Lower lobe of right lung (tissue), 2 donors: ENCODE results near the gene GREM1. TPM values are rescaled to one million over a fixed set of nuclear protein-coding genes. Genes with fewer than 3 reads are reported as not detected.

Experiments
- ATAC-seq, 2 donors: fragments of 200-7000 bp; cut with Tn5 transposase; one replicate each; pipeline ENCODE4 v1.9.1; 2020 to 2022; ENCODE audit warnings: mild to moderate bottlenecking in 2 of 2, moderate library complexity in 2 of 2
- DNase-seq: peaks from one replicate; pipeline ENCODE4 v3.0.0-alpha.2; 2020
- H3K27ac ChIP-seq: fragments of 200-600 bp; one replicate; pipeline ENCODE4 v1.8.0; 2022
- H3K27me3 ChIP-seq: fragments of 200-600 bp; one replicate; pipeline ENCODE4 v1.8.0; 2022; ENCODE audit warnings: low read depth
- H3K36me3 ChIP-seq: fragments of 200-600 bp; one replicate; pipeline ENCODE4 v1.8.0; 2022; ENCODE audit warnings: mild to moderate bottlenecking
- H3K4me1 ChIP-seq: fragments of 200-600 bp; one replicate; pipeline ENCODE4 v1.8.0; 2022
- H3K4me3 ChIP-seq: fragments of 200-600 bp; one replicate; pipeline ENCODE4 v1.8.0; 2022; ENCODE audit warnings: mild to moderate bottlenecking
- H3K9me3 ChIP-seq: fragments of 200-600 bp; one replicate; pipeline ENCODE4 v1.8.0; 2022
- CTCF ChIP-seq: fragments of 200-600 bp; IDR thresholded peaks from one replicate; pipeline ENCODE4 v1.8.0; 2022; ENCODE audit warnings: antibody characterized with exemption, mild to moderate bottlenecking
- intact Hi-C: fragments of 100-400 bp; cut with DNase I; formaldehyde crosslinking; loops from one replicate; pipeline ENCODE4 v1.11.0; 2022
- total RNA-seq: library from RNA; stranded (reverse); fragmentation: NEBNext Ultra II Directional; extraction: Animal tissue kit (Norgen Biotek cat#: 25700); gene quantifications from one replicate; pipeline ENCODE4 v1.2.1, GENCODE V29; 2021
- donor health status: DM: no; HTN: yes; CAD: no; lungs with severe emphysema.

Gene GREM1
- total RNA-seq, 1 donor from 2014 or later = 3.1 TPM

DNA sequence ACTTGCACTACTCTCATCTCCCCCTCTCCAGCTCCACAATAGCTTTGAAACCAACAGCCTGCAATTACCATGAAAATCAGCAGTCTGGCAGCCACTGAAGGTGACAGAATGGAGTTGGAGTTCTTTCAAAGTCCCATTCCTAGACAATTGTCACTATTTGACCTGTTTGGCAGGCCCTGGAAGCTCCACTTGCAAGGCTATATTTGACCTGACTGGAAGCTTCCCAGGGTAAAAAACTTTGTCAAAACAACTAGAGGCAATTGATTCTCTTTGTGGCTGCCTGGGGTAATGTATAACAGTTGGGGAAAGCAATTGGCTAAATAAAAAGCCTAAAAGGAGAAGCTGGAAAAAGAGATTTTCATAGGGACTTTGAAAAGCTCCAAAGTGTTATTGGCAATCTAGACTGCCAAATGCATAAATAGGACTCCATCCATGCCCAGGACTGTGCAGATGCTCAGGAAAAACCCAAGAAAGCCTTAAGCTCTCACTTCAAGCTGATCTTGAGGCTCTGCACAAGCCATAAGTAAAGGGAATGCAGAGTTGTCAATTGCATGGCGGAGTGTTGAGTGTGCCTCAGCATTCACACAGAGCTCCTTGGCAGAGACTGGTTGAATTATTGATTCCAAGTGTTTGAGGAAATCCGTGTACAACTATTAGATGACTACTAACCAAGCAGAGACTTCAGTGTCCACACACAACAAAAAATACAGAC, 18.3 kb downstream of the GREM1 start:
- intact Hi-C loops = no loop called here
- Histone ChIP-seq H3K9me3 (no peaks in the 10 kb centered on the region), H3K4me1 (no peaks in the 10 kb centered on the region), H3K27ac (no peak overlapping the region), H3K4me3 (no peak overlapping the region), H3K36me3 (no peaks in the 10 kb centered on the region), H3K27me3 (no peaks in the 10 kb centered on the region)
- DNase-seq = no peak
- no peak for TF ChIP-seq CTCF
- no peak for ATAC-seq

GRCh38 chr15:32736701-32737061, 18.9 kb downstream of the GREM1 start:
- no peak overlapping the region for H3K4me3 ChIP-seq
- H3K9me3 ChIP-seq = no peaks in the 10 kb centered on the region
- no peak for TF ChIP-seq CTCF
- no peak for ATAC-seq
- H3K36me3 ChIP-seq = no peaks in the 10 kb centered on the region
- no peak overlapping the region for H3K27ac ChIP-seq
- H3K4me1 ChIP-seq = no peaks in the 10 kb centered on the region
- intact Hi-C loops = no loop called here
- no peaks in the 10 kb centered on the region for H3K27me3 ChIP-seq
- no peak for DNase-seq

DNA sequence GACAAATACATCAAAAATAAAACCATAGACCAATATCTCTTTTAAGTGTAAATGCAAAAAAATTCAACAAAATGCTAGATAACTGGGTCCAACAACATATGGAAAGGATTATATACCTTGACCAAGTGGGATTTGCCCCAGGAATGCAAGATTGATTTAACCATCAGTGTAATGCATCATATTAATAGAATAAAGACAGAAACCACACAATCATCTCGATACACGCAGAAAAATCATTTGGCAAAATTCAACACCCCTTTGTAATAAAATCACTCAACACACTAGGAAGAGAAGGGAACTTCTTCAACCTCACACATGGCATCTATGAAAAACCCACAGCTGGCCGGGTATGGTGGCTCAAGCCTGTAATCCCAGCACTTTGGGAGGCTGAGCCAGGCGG, 19.5 kb downstream of the GREM1 start:
- Histone ChIP-seq H3K27ac (no peak overlapping the region), H3K4me1 (no peaks in the 10 kb centered on the region), H3K9me3 (no peaks in the 10 kb centered on the region), H3K27me3 (no peaks in the 10 kb centered on the region), H3K36me3 (no peaks in the 10 kb centered on the region), H3K4me3 (no peak overlapping the region)
- ATAC-seq (no peak), DNase-seq (no peak)
- no peak for TF ChIP-seq CTCF
- intact Hi-C loops = no loop called here

GRCh38 chr15:32738666-32739065, 20.9 kb downstream of the GREM1 start:
- intact Hi-C loops = no loop called here
- no peak for DNase-seq

DNA sequence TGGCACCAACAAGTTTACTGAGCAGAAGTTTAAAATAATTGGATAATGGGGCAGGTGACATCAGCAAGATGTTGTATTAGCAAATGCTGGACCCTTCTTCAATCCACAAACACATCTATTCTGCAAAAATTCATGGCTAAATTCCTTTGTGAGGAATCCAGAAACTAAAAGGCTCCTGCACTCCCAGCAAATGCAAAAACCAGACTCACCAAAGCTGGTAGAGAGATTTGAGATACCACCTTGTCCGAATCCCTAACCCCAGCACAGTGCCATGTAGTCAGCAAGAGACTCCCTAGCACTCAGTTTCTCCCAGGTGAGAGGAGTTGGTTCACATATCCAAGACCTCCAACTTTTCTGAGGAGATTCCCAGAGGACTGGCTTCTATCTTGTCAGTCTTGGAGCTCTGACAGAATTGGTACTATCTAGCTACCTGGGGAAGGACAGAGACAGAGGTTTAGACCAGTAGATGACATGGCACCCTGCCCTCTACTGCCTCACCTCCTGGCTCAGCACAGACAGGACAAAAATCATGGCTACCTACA, 21.8 kb downstream of the GREM1 start:
- DNase-seq (no peak), ATAC-seq (no peak)
- H3K4me3 ChIP-seq = no peak overlapping the region
- intact Hi-C loops = no loop called here
- TF ChIP-seq CTCF = no peak
- no peaks in the 10 kb centered on the region for H3K4me1 ChIP-seq
- no peaks in the 10 kb centered on the region for H3K36me3 ChIP-seq
- H3K27ac ChIP-seq = no peak overlapping the region
- no peaks in the 10 kb centered on the region for H3K9me3 ChIP-seq
- H3K27me3 ChIP-seq = no peaks in the 10 kb centered on the region

More at GRCh38 chr15:32738666-32739065, 20.9 kb downstream of the GREM1 start:
- no peak for TF ChIP-seq CTCF
- Histone ChIP-seq H3K9me3 (no peaks in the 10 kb centered on the region), H3K27me3 (no peaks in the 10 kb centered on the region), H3K27ac (no peak overlapping the region), H3K4me3 (no peak overlapping the region), H3K36me3 (no peaks in the 10 kb centered on the region), H3K4me1 (no peaks in the 10 kb centered on the region)
- no peak for ATAC-seq
